ENCODE data around the gene PSMD3. TPM values are rescaled to one million over a fixed set of nuclear protein-coding genes. Genes with fewer than 3 reads are reported as not detected.
A peak's percentile ranks its signal among the peaks of the same experiment; 100 is the strongest.

Gene PSMD3
- 100 to 1,000 TPM; 104 to 116 TPM for total RNA-seq

- Mint-ChIP-seq H3K27ac (peak within 1 kb of the TSS; percentile 92), H3K9me3 (ENCODE audit: insufficient read depth) (no peaks in the 10 kb centered on the region), H3K4me3 (peak within 1 kb of the TSS; percentile 92), H3K27me3 (ENCODE audit: low read depth) (peaks cover 10% of the 10 kb centered on the region), H3K4me1 (ENCODE audit: low read depth) (peaks cover 31% of the 10 kb centered on the region), H3K36me3 (ENCODE audit: low read depth) (peaks cover 16% of the 10 kb centered on the region)
- ChIA-PET CTCF (interaction anchor here (0.6 to 5.4 kb wide), 32 partner anchors 9 to 358 kb away, joined by 3 to 115 read pairs (median 4); partner anchors contain the start of genes GSDMA, LRRC3C, MED24 and MIEN1), POLR2A (interaction anchor here (0.6 to 2.3 kb wide), 15 partner anchors 12 to 293 kb away, joined by 3 to 16 read pairs (median 6); partner anchors contain the start of genes GSDMA, MED24, PGAP3 and WIPF2)
- peak; percentile 98 for ATAC-seq
- peak; percentile 99 for DNase-seq
Observed at GRCh38 chr17:39980351-39981206, at the start of gene PSMD3. TSS of gene PSMD3 (plus strand) at chr17:39980807. CDS start at chr17:39980971, 164 bp downstream.

- H3K4me3 Mint-ChIP-seq: no peak overlapping the region
- POLR2A ChIA-PET: no interaction called here
- CTCF ChIA-PET: no interaction called here
Observed at GRCh38 chr17:39933912-39934311, 46.7 kb upstream of the PSMD3 start.

GRCh38 chr17:39934324-39934723, 46.3 kb upstream of the PSMD3 start:
- ATAC-seq: no peak

More at GRCh38 chr17:39933912-39934311, 46.7 kb upstream of the PSMD3 start:
- H3K4me1 Mint-ChIP-seq (ENCODE audit: low read depth): peaks cover 8% of the 10 kb centered on the region
- ATAC-seq: no peak
- H3K36me3 Mint-ChIP-seq (ENCODE audit: low read depth): no peaks in the 10 kb centered on the region
- DNase-seq: no peak
- no peaks in the 10 kb centered on the region for H3K9me3 Mint-ChIP-seq (ENCODE audit: insufficient read depth)
- H3K27ac Mint-ChIP-seq: no peak overlapping the region
- H3K27me3 Mint-ChIP-seq (ENCODE audit: low read depth): peaks cover 2% of the 10 kb centered on the region

GRCh38 chr17:39935909-39936308, 44.7 kb upstream of the PSMD3 start:
- Mint-ChIP-seq H3K36me3 (ENCODE audit: low read depth) (no peaks in the 10 kb centered on the region), H3K4me1 (ENCODE audit: low read depth) (peaks cover 19% of the 10 kb centered on the region), H3K4me3 (no peak overlapping the region), H3K27me3 (ENCODE audit: low read depth) (peaks cover 2% of the 10 kb centered on the region), H3K9me3 (ENCODE audit: insufficient read depth) (no peaks in the 10 kb centered on the region), H3K27ac (no peak overlapping the region)
- DNase-seq (no peak), ATAC-seq (no peak)
- ChIA-PET POLR2A (no interaction called here), CTCF (no interaction called here)

More at GRCh38 chr17:39934324-39934723, 46.3 kb upstream of the PSMD3 start:
- Mint-ChIP-seq H3K27me3 (ENCODE audit: low read depth) (peaks cover 2% of the 10 kb centered on the region), H3K4me3 (no peak overlapping the region), H3K36me3 (ENCODE audit: low read depth) (no peaks in the 10 kb centered on the region), H3K4me1 (ENCODE audit: low read depth) (peaks cover 9% of the 10 kb centered on the region), H3K27ac (no peak overlapping the region), H3K9me3 (ENCODE audit: insufficient read depth) (no peaks in the 10 kb centered on the region)
- CTCF ChIA-PET: no interaction called here
- POLR2A ChIA-PET: interaction anchor here (0.6 kb wide), 1 partner anchor 44 kb away, joined by 3 read pairs; no protein-coding TSS in a partner anchor
- DNase-seq: no peak

GRCh38 chr17:39937447-39937846, 43.2 kb upstream of the PSMD3 start:
- ATAC-seq: no peak
- no peak overlapping the region for H3K4me3 Mint-ChIP-seq
- no peaks in the 10 kb centered on the region for H3K36me3 Mint-ChIP-seq (ENCODE audit: low read depth)
- H3K27ac Mint-ChIP-seq: no peak overlapping the region
- H3K27me3 Mint-ChIP-seq (ENCODE audit: low read depth): peaks cover 2% of the 10 kb centered on the region
- H3K4me1 Mint-ChIP-seq (ENCODE audit: low read depth): peaks cover 22% of the 10 kb centered on the region
- DNase-seq: no peak
- POLR2A ChIA-PET: interaction anchor here (0.5 to 1.7 kb wide), 3 partner anchors 11 to 118 kb away, joined by 3 to 15 read pairs (median 8); partner anchors contain the start of genes LRRC3C and ORMDL3
- CTCF ChIA-PET: no interaction called here
- H3K9me3 Mint-ChIP-seq (ENCODE audit: insufficient read depth): no peaks in the 10 kb centered on the region

- no peaks in the 10 kb centered on the region for H3K36me3 Mint-ChIP-seq (ENCODE audit: low read depth)
- no peaks in the 10 kb centered on the region for H3K9me3 Mint-ChIP-seq (ENCODE audit: insufficient read depth)
- ChIA-PET CTCF (interaction anchor here (1.1 to 2.8 kb wide), 7 partner anchors 12 to 317 kb away, joined by 3 to 18 read pairs (median 7); partner anchors contain the start of gene PSMD3), POLR2A (interaction anchor here (0.5 to 1.7 kb wide), 3 partner anchors 12 to 119 kb away, joined by 3 to 15 read pairs (median 8); partner anchors contain the start of genes LRRC3C and ORMDL3)
- no peak overlapping the region for H3K4me3 Mint-ChIP-seq
- H3K27me3 Mint-ChIP-seq (ENCODE audit: low read depth): no peaks in the 10 kb centered on the region
- H3K4me1 Mint-ChIP-seq (ENCODE audit: low read depth): peaks cover 22% of the 10 kb centered on the region
- ATAC-seq (no peak), DNase-seq (no peak)
- H3K27ac Mint-ChIP-seq: no peak overlapping the region
Observed at GRCh38 chr17:39938140-39938869, 42.3 kb upstream of the PSMD3 start.

GRCh38 chr17:39939106-39939505, 41.5 kb upstream of the PSMD3 start:
- Mint-ChIP-seq H3K4me1 (ENCODE audit: low read depth) (peaks cover 22% of the 10 kb centered on the region), H3K4me3 (no peak overlapping the region), H3K27me3 (ENCODE audit: low read depth) (no peaks in the 10 kb centered on the region), H3K27ac (no peak overlapping the region), H3K36me3 (ENCODE audit: low read depth) (no peaks in the 10 kb centered on the region), H3K9me3 (ENCODE audit: insufficient read depth) (no peaks in the 10 kb centered on the region)
- no peak for ATAC-seq
- POLR2A ChIA-PET: interaction anchor here (2.2 kb wide), 1 partner anchor 13 kb away, joined by 18 read pairs; the partner anchor contains the start of gene ORMDL3
- no peak for DNase-seq
- CTCF ChIA-PET: interaction anchor here (1.1 to 2.8 kb wide), 11 partner anchors 11 to 318 kb away, joined by 3 to 18 read pairs (median 5); partner anchors contain the start of genes GSDMB and PSMD3

- DNase-seq: peak; percentile 67
- ChIA-PET CTCF (interaction anchor here (0.6 to 2.8 kb wide), 13 partner anchors 12 to 318 kb away, joined by 3 to 18 read pairs (median 4); partner anchors contain the start of genes GSDMB and PSMD3), POLR2A (interaction anchor here (1.5 to 2.2 kb wide), 2 partner anchors 13 to 184 kb away, joined by 5 to 18 read pairs; partner anchors contain the start of gene ORMDL3)
- Mint-ChIP-seq H3K36me3 (ENCODE audit: low read depth) (no peaks in the 10 kb centered on the region), H3K4me3 (no peak overlapping the region), H3K27ac (peak overlapping the region; percentile 59), H3K27me3 (ENCODE audit: low read depth) (no peaks in the 10 kb centered on the region), H3K4me1 (ENCODE audit: low read depth) (peaks cover 22% of the 10 kb centered on the region), H3K9me3 (ENCODE audit: insufficient read depth) (no peaks in the 10 kb centered on the region)
- ATAC-seq: peak; percentile 87
Observed at GRCh38 chr17:39939588-39940419, 40.8 kb upstream of the PSMD3 start.

- Mint-ChIP-seq H3K27me3 (ENCODE audit: low read depth) (no peaks in the 10 kb centered on the region), H3K9me3 (ENCODE audit: insufficient read depth) (no peaks in the 10 kb centered on the region), H3K36me3 (ENCODE audit: low read depth) (no peaks in the 10 kb centered on the region), H3K4me3 (no peak overlapping the region), H3K27ac (no peak overlapping the region), H3K4me1 (ENCODE audit: low read depth) (peaks cover 37% of the 10 kb centered on the region)
- POLR2A ChIA-PET: interaction anchor here (1.0 kb wide), 1 partner anchor 17 kb away, joined by 3 read pairs; no protein-coding TSS in a partner anchor
- ATAC-seq (no peak), DNase-seq (no peak)
- CTCF ChIA-PET: no interaction called here
Observed at GRCh38 chr17:39943702-39944392, 36.8 kb upstream of the PSMD3 start.

GRCh38 chr17:39944393-39944711, 36.3 kb upstream of the PSMD3 start:
- Mint-ChIP-seq H3K4me1 (ENCODE audit: low read depth) (peaks cover 34% of the 10 kb centered on the region), H3K27ac (no peak overlapping the region), H3K9me3 (ENCODE audit: insufficient read depth) (no peaks in the 10 kb centered on the region), H3K27me3 (ENCODE audit: low read depth) (no peaks in the 10 kb centered on the region), H3K4me3 (no peak overlapping the region), H3K36me3 (ENCODE audit: low read depth) (no peaks in the 10 kb centered on the region)
- DNase-seq (no peak), ATAC-seq (no peak)
- ChIA-PET CTCF (no interaction called here), POLR2A (no interaction called here)

Measured in activated CD8-positive, alpha-beta T cell treated with anti-CD3 and anti-CD28 coated beads, Interleukin-2, amount 10 ng/mL, durations not matched to agents 7 days and 5 days (primary cell).